ENCODE measurements around the gene EIF5AL1.
"Not testable (repeated sequence)": the region's sequence is repeated elsewhere in the genome, so short reads cannot be mapped to it uniquely, and the experiment has no call there.

Gene EIF5AL1

DNA sequence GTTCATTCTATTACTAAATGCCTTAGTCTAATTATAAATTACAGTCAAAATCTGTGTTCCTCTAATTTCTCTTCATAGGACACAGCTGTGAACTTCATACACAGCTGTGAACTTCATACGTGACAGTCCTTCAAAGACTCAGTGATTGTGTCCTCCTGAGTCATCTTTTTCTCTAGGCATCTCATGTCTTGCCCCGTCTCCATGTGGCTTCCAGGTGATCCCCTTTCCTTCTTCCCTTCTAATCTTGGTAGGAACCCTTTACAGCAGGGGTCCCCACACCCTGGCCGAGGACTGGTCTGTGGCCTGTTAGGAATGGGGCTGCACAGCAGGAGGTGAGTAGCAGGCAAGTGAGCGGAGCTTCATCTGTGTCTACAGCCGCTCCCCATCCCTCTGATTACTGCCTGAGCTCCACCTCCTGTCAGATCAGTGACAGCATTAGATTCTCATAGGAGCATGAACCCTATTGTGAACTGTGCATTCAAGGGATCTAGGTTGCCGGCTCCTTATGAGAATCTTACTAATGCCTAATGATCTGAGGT, 14.0 kb upstream of the EIF5AL1 start:
- Histone ChIP-seq H4K20me1 (ENCODE audit: insufficient read depth, low read length, poor library complexity, severe bottlenecking) (no peaks in the 10 kb centered on the region), H3F3A (ENCODE audit: low read depth) (no peaks in the 10 kb centered on the region), H3K4me1 (ENCODE audit: insufficient read depth, low read length, poor library complexity, severe bottlenecking) (peaks cover 27% of the 10 kb centered on the region), H3K9me3 (ENCODE audit: insufficient read depth, low read depth, low read length) (no peaks in the 10 kb centered on the region), H3K27me3 (ENCODE audit: insufficient read depth, low read length, poor library complexity, severe bottlenecking) (no peaks in the 10 kb centered on the region), H3K9ac (ENCODE audit: low read depth, low read length, poor library complexity, severe bottlenecking) (no peak overlapping the region), H3K36me3 (ENCODE audit: insufficient read depth, low read length) (no peaks in the 10 kb centered on the region), H2AFZ (ENCODE audit: low read length) (no peak overlapping the region), H3K9me2 (replicated peaks; ENCODE audit: low read depth, low read length) (no peaks in the 10 kb centered on the region), H3K4me2 (ENCODE audit: low read depth, low read length, poor library complexity, severe bottlenecking) (no peak overlapping the region), H3K4me3 (ENCODE audit: low read length, poor library complexity, severe bottlenecking) (no peak overlapping the region), H3K79me2 (ENCODE audit: insufficient read depth, low read length) (no peaks in the 10 kb centered on the region)
- TF ChIP-seq, protein P1, sequence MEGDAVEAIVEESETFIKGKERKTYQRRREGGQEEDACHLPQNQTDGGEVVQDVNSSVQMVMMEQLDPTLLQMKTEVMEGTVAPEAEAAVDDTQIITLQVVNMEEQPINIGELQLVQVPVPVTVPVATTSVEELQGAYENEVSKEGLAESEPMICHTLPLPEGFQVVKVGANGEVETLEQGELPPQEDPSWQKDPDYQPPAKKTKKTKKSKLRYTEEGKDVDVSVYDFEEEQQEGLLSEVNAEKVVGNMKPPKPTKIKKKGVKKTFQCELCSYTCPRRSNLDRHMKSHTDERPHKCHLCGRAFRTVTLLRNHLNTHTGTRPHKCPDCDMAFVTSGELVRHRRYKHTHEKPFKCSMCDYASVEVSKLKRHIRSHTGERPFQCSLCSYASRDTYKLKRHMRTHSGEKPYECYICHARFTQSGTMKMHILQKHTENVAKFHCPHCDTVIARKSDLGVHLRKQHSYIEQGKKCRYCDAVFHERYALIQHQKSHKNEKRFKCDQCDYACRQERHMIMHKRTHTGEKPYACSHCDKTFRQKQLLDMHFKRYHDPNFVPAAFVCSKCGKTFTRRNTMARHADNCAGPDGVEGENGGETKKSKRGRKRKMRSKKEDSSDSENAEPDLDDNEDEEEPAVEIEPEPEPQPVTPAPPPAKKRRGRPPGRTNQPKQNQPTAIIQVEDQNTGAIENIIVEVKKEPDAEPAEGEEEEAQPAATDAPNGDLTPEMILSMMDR (conservative IDR thresholded peaks at IDR 0.05; ENCODE audit: low read length), result no peak
- TF ChIP-seq EZH2phosphoT487 (IDR thresholded peaks at IDR 0.05; ENCODE audit: borderline replicate concordance), result no peak

DNA sequence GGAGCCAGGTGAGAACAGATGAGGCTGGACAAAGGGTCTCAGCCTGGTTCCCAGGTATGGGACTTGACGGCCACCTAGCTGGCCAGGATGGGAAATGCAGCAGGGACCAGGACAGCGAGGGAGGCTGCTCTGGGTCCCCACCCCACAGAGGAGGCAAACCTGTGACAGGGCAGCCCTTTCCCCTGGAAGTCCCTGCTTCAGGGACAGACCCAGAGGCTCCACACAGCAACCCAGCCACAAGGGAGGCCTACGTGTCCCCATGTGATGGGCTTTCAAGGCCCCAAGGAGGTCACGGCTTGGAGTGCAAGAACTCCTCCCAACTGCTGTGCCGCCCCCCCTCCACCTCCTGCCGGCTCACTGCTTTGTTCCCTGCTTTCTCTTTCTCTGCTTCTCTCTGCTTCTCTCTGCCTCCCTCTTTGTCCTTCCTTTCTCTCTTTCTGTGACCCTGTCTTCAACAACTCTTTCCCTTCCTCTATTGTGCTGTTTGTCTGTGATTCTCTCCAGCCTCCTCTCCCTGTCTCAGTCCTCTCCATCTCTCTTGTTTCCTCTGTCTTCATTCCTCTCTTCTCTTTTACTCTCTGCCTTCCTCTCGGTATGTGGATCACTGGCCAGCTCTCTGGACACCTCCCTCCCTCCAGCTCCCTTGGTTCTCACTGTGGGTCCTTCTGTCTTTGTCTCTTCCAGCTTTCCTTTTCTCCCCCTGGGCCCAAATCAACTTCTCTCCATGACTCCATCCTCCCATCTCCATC, 9.6 kb upstream of the EIF5AL1 start:
- Histone ChIP-seq H3F3A (ENCODE audit: low read depth) (no peaks in the 10 kb centered on the region), H3K4me1 (ENCODE audit: insufficient read depth, low read length, poor library complexity, severe bottlenecking) (peaks cover 7% of the 10 kb centered on the region), H2AFZ (ENCODE audit: low read length) (peak overlapping the region; percentile 35; the same call in 1 of the 2 replicates), H3K79me2 (ENCODE audit: insufficient read depth, low read length) (no peaks in the 10 kb centered on the region), H3K4me3 (ENCODE audit: low read length, poor library complexity, severe bottlenecking) (no peak overlapping the region), H3K9me3 (ENCODE audit: insufficient read depth, low read depth, low read length) (no peaks in the 10 kb centered on the region), H3K27me3 (ENCODE audit: insufficient read depth, low read length, poor library complexity, severe bottlenecking) (no peaks in the 10 kb centered on the region), H4K20me1 (ENCODE audit: insufficient read depth, low read length, poor library complexity, severe bottlenecking) (no peaks in the 10 kb centered on the region), H3K9ac (ENCODE audit: low read depth, low read length, poor library complexity, severe bottlenecking) (no peak overlapping the region), H3K9me2 (replicated peaks; ENCODE audit: low read depth, low read length) (no peaks in the 10 kb centered on the region), H3K4me2 (ENCODE audit: low read depth, low read length, poor library complexity, severe bottlenecking) (no peak overlapping the region), H3K36me3 (ENCODE audit: insufficient read depth, low read length) (no peaks in the 10 kb centered on the region)
- no peak for TF ChIP-seq EZH2phosphoT487 (IDR thresholded peaks at IDR 0.05; ENCODE audit: borderline replicate concordance)
- TF ChIP-seq, protein P1 (conservative IDR thresholded peaks at IDR 0.05; ENCODE audit: low read length), result peak; percentile 52; the same call in 1 of the 2 replicates

DNA sequence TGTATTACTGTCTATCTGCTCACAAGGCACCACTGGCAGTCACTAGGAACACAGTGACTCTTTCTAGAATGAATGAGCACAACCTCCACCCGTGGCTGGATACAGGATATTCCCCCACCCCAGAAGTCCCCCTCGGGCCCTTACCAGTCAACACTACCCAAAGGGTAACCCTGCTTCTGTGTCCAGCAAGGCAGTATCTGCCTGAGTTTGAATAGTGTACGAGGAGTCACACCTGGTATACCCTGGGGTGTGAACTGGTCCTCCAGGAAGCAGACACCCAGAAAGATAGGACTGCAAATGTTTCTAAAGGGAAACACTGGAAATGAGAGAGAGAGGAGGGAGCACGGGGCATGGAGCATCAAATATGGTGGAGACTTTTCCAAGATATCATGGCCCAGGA, 8.5 kb upstream of the EIF5AL1 start:
- H2AFZ ChIP-seq (ENCODE audit: low read length); H3K4me2 ChIP-seq (ENCODE audit: low read depth, low read length, poor library complexity, severe bottlenecking); H3K9me2 ChIP-seq (replicated peaks; ENCODE audit: low read depth, low read length); H3K79me2 ChIP-seq (ENCODE audit: insufficient read depth, low read length); H3K27me3 ChIP-seq (ENCODE audit: insufficient read depth, low read length, poor library complexity, severe bottlenecking); H3K9me3 ChIP-seq (ENCODE audit: insufficient read depth, low read depth, low read length); H3K36me3 ChIP-seq (ENCODE audit: insufficient read depth, low read length); H3K4me1 ChIP-seq (ENCODE audit: insufficient read depth, low read length, poor library complexity, severe bottlenecking); H4K20me1 ChIP-seq (ENCODE audit: insufficient read depth, low read length, poor library complexity, severe bottlenecking); H3K9ac ChIP-seq (ENCODE audit: low read depth, low read length, poor library complexity, severe bottlenecking); H3K4me3 ChIP-seq (ENCODE audit: low read length, poor library complexity, severe bottlenecking); H3F3A ChIP-seq (ENCODE audit: low read depth): not testable (repeated sequence)

DNA sequence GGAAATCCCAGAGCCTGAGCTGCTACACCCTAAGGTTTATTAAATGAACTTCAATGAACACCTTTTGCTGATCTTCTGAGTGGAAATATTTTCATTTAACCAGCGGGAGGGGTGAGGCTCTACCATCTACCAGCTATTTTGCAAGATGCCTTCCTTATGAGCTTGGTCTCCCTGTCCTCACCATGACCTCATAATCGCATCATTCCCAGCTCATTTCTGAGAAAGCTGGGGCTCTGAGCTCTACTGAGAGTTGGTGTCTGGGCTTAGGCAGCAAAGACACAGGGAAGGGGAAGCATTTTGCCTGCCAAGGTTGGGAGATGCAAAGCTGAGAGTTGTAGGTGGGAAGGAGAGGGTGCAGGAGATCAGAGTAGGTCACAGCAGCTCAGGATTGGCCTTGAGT, 7.8 kb upstream of the EIF5AL1 start:
- H3K79me2 ChIP-seq (ENCODE audit: insufficient read depth, low read length); H3K9me3 ChIP-seq (ENCODE audit: insufficient read depth, low read depth, low read length); H2AFZ ChIP-seq (ENCODE audit: low read length); H3K4me1 ChIP-seq (ENCODE audit: insufficient read depth, low read length, poor library complexity, severe bottlenecking); H3K36me3 ChIP-seq (ENCODE audit: insufficient read depth, low read length); H3F3A ChIP-seq (ENCODE audit: low read depth); H3K4me2 ChIP-seq (ENCODE audit: low read depth, low read length, poor library complexity, severe bottlenecking); H4K20me1 ChIP-seq (ENCODE audit: insufficient read depth, low read length, poor library complexity, severe bottlenecking); H3K27me3 ChIP-seq (ENCODE audit: insufficient read depth, low read length, poor library complexity, severe bottlenecking); H3K9me2 ChIP-seq (replicated peaks; ENCODE audit: low read depth, low read length); H3K9ac ChIP-seq (ENCODE audit: low read depth, low read length, poor library complexity, severe bottlenecking); H3K4me3 ChIP-seq (ENCODE audit: low read length, poor library complexity, severe bottlenecking): not testable (repeated sequence)

- H3F3A ChIP-seq (ENCODE audit: low read depth); H3K4me2 ChIP-seq (ENCODE audit: low read depth, low read length, poor library complexity, severe bottlenecking): not testable (repeated sequence)
Observed at GRCh38 chr10:79505328-79505727, 7.0 kb upstream of the EIF5AL1 start.

More at GRCh38 chr10:79505328-79505727, 7.0 kb upstream of the EIF5AL1 start:
- peak overlapping the region; percentile 10; the same call in 1 of the 2 replicates for H2AFZ ChIP-seq (ENCODE audit: low read length)
- H3K27me3 ChIP-seq (ENCODE audit: insufficient read depth, low read length, poor library complexity, severe bottlenecking); H3K79me2 ChIP-seq (ENCODE audit: insufficient read depth, low read length); H3K4me3 ChIP-seq (ENCODE audit: low read length, poor library complexity, severe bottlenecking); H4K20me1 ChIP-seq (ENCODE audit: insufficient read depth, low read length, poor library complexity, severe bottlenecking); H3K9me3 ChIP-seq (ENCODE audit: insufficient read depth, low read depth, low read length); H3K9ac ChIP-seq (ENCODE audit: low read depth, low read length, poor library complexity, severe bottlenecking); H3K36me3 ChIP-seq (ENCODE audit: insufficient read depth, low read length); H3K9me2 ChIP-seq (replicated peaks; ENCODE audit: low read depth, low read length); H3K4me1 ChIP-seq (ENCODE audit: insufficient read depth, low read length, poor library complexity, severe bottlenecking): not testable (repeated sequence)
